Right atrium auricular region (tissue), 2 donors: ENCODE measurements around the gene FASLG. TPM values are rescaled to one million over a fixed set of nuclear protein-coding genes. Genes with fewer than 3 reads are reported as not detected.
"Not testable (repeated sequence)": the region's sequence is repeated elsewhere in the genome, so short reads cannot be mapped to it uniquely, and the experiment has no call there.

ENCODE experiments used
- DNase-seq: peaks from one replicate; pipeline ENCODE4 v3.0.0-alpha.2; 2019; ENCODE audit warnings: low spot score
- H3K27ac ChIP-seq, 2 donors: fragments of 200-600 bp; sonication (generic); 1 replicate in 1 of 2; 2 replicates in 1 of 2; pipeline ENCODE4 v1.5.1; 2016 to 2019
- H3K27me3 ChIP-seq, 2 donors: fragments of 200-600 bp; sonication (generic); one replicate each; pipeline versions ENCODE4 v1.5.1 to v1.6.0; 2017 to 2019
- H3K36me3 ChIP-seq: fragments of 200-600 bp; sonication (generic); one replicate; pipeline ENCODE4 v1.5.1; 2016
- H3K4me1 ChIP-seq, 2 donors: fragments of 200-600 bp; sonication (generic); one replicate each; pipeline versions ENCODE4 v1.5.1 to v1.6.0; 2017 to 2019
- H3K4me3 ChIP-seq, 2 donors: fragments of 200-600 bp; sonication (generic); 1 replicate in 1 of 2; 2 replicates in 1 of 2; pipeline ENCODE4 v1.5.1; 2017 to 2019; ENCODE audit warnings: mild to moderate bottlenecking in 1 of 2, moderate library complexity in 1 of 2
- H3K9me3 ChIP-seq, 2 donors: fragments of 200-600 bp; sonication (generic); one replicate each; pipeline ENCODE4 v1.5.1; 2019
- CTCF ChIP-seq, 2 donors: fragments of 200-600 bp; sonication (generic); IDR thresholded peaks; one replicate each; pipeline ENCODE4 v1.5.1; 2019; ENCODE audit warnings: antibody characterized with exemption in 2 of 2
- total RNA-seq, 2 donors: library from RNA; depleted of rRNA; stranded (reverse); fragments of >200 nt; gene quantifications; one replicate each; pipeline ENCODE4 v1.1.0, GENCODE V29; 2016

The FASLG gene
- total RNA-seq, 2 donors from 2014 or later, result not detected

- DNase-seq, result no peak
- peaks cover 0 to 10% of the 10 kb centered on the region in 2 donors for H3K9me3 ChIP-seq
- H3K36me3 ChIP-seq, result no peaks in the 10 kb centered on the region
- no peak for TF ChIP-seq CTCF (IDR thresholded peaks at IDR 0.05)
- no peak overlapping the region for H3K27ac ChIP-seq
- H3K4me3 ChIP-seq, result no peak overlapping the region
- H3K27me3 ChIP-seq, result no peaks in the 10 kb centered on the region
- no peaks in the 10 kb centered on the region for H3K4me1 ChIP-seq
Observed at GRCh38 chr1:172682812-172683211, 23.9 kb downstream of the FASLG start.

GRCh38 chr1:172686143-172686542, 27.2 kb downstream of the FASLG start:
- DNase-seq, result no peak
- no peak for TF ChIP-seq CTCF (IDR thresholded peaks at IDR 0.05)
- Histone ChIP-seq H3K27me3 (no peaks in the 10 kb centered on the region), H3K9me3 (no peaks in the 10 kb centered on the region), H3K27ac (no peak overlapping the region), H3K4me3 (no peak overlapping the region), H3K36me3 (no peaks in the 10 kb centered on the region), H3K4me1 (no peaks in the 10 kb centered on the region)

GRCh38 chr1:172688428-172689085, 29.7 kb downstream of the FASLG start:
- not testable (repeated sequence) for DNase-seq, H3K4me3 ChIP-seq, H3K27ac ChIP-seq, H3K4me1 ChIP-seq, H3K9me3 ChIP-seq, H3K36me3 ChIP-seq, H3K27me3 ChIP-seq

- H3K27ac ChIP-seq, H3K27me3 ChIP-seq, H3K4me3 ChIP-seq, H3K9me3 ChIP-seq, H3K36me3 ChIP-seq, H3K4me1 ChIP-seq, DNase-seq: not testable (repeated sequence)
Observed at GRCh38 chr1:172690925-172691324, 32.0 kb downstream of the FASLG start.

GRCh38 chr1:172697534-172698002, 38.7 kb downstream of the FASLG start:
- no peak for DNase-seq
- TF ChIP-seq CTCF (IDR thresholded peaks at IDR 0.05), result no peak
- Histone ChIP-seq H3K36me3 (no peaks in the 10 kb centered on the region), H3K27me3 (no peaks in the 10 kb centered on the region), H3K9me3 (no peaks in the 10 kb centered on the region), H3K27ac (no peak overlapping the region), H3K4me3 (no peak overlapping the region), H3K4me1 (peaks cover 0 to 9% of the 10 kb centered on the region in 2 donors)

- Histone ChIP-seq H3K4me1 (peaks cover 0 to 9% of the 10 kb centered on the region in 2 donors), H3K27me3 (no peaks in the 10 kb centered on the region), H3K4me3 (no peak overlapping the region), H3K27ac (no peak overlapping the region), H3K36me3 (no peaks in the 10 kb centered on the region), H3K9me3 (no peaks in the 10 kb centered on the region)
- no peak for TF ChIP-seq CTCF (IDR thresholded peaks at IDR 0.05)
- DNase-seq, result no peak
Observed at GRCh38 chr1:172698224-172698623, 39.3 kb downstream of the FASLG start.

GRCh38 chr1:172699111-172699510, 40.2 kb downstream of the FASLG start:
- Histone ChIP-seq H3K4me1 (peaks cover 0 to 9% of the 10 kb centered on the region in 2 donors), H3K4me3 (no peak overlapping the region), H3K9me3 (no peaks in the 10 kb centered on the region), H3K27me3 (no peaks in the 10 kb centered on the region), H3K36me3 (no peaks in the 10 kb centered on the region), H3K27ac (peak overlapping the region in 1 of 2 donors; percentile 29)
- DNase-seq, result no peak
- no peak for TF ChIP-seq CTCF (IDR thresholded peaks at IDR 0.05)
